ENCODE measurements around the gene NEK3. TPM values are rescaled to one million over a fixed set of nuclear protein-coding genes. Genes with fewer than 3 reads are reported as not detected.

The NEK3 gene
- total RNA-seq, 1 donor from 2014 or later = 4.3 TPM

Other genes with a start within 250 kb of the NEK3 start
- gene ATP7B, start 148.1 kb downstream of the NEK3 start, total RNA-seq = 3.8 TPM
- gene ALG11, start 147.2 kb downstream of the NEK3 start, total RNA-seq = 22.7 TPM
- 11.6 TPM for gene UTP14C, start 134.9 kb downstream of the NEK3 start, total RNA-seq
- gene NEK5, start 30.5 kb downstream of the NEK3 start, total RNA-seq = 0.25 TPM
- 4.2 TPM for gene THSD1, start 246.6 kb upstream of the NEK3 start, total RNA-seq

All from left ventricle myocardium inferior (tissue), 1 donor.